ENCODE measurements around the gene PURB. TPM values are rescaled to one million over a fixed set of nuclear protein-coding genes. Genes with fewer than 3 reads are reported as not detected.

Gene PURB
- total and polyA plus RNA-seq, 7 experiments from 2014 or later = 1.7 to 30.5 (median 22.3) TPM

- Histone ChIP-seq H3K9me3 (ENCODE audit: control insufficient read depth in 2 of 3, low read length in 3 of 3) (no peaks in the 10 kb centered on the region), H3K36me3 (ENCODE audit: control insufficient read depth in 2 of 3, insufficient read depth in 3 of 3, low read length in 3 of 3) (no peaks in the 10 kb centered on the region), H3K4me1 (ENCODE audit: control insufficient read depth in 2 of 2, insufficient read depth in 2 of 2, low read length in 2 of 2) (no peaks in the 10 kb centered on the region), H3K27ac (ENCODE audit: low read depth, low read length) (no peak overlapping the region), H3K27me3 (ENCODE audit: control insufficient read depth in 2 of 2, insufficient read depth in 2 of 2, low read length in 2 of 2) (no peaks in the 10 kb centered on the region), H3K4me3 (ENCODE audit: low read length) (no peak overlapping the region)
- Mint-ChIP-seq H3K4me3 (no peak overlapping the region), H3K27ac (peak overlapping the region in 1 of 9 donors; percentile 80), H3K36me3 (no peaks in the 10 kb centered on the region), H3K4me1 (peaks cover 0 to 12% (median 0%) of the 10 kb centered on the region in 7 donors), H3K27me3 (peaks cover 0 to 6% (median 0%) of the 10 kb centered on the region in 5 donors), H3K9me3 (no peaks in the 10 kb centered on the region)
- ChIA-PET POLR2A (interaction anchor here (0.6 to 0.7 kb wide), 2 partner anchors 26 to 241 kb away, joined by 3 read pairs; no protein-coding TSS in a partner anchor), CTCF (no interaction called here)
- DNase-seq (no peak), ATAC-seq (no peak)
- intact Hi-C loops (cut with micrococcal nuclease) = no loop called here
These were observed 24.5 kb upstream of the PURB start for GRCh38 chr7:44909596-44910389.

- Histone ChIP-seq H3K9me3 (ENCODE audit: control insufficient read depth in 2 of 3, low read length in 3 of 3) (no peaks in the 10 kb centered on the region), H3K27ac (ENCODE audit: low read depth, low read length) (no peak overlapping the region), H3K27me3 (ENCODE audit: control insufficient read depth in 2 of 2, insufficient read depth in 2 of 2, low read length in 2 of 2) (no peaks in the 10 kb centered on the region), H3K36me3 (ENCODE audit: control insufficient read depth in 2 of 3, insufficient read depth in 3 of 3, low read length in 3 of 3) (no peaks in the 10 kb centered on the region), H3K4me3 (ENCODE audit: low read length) (no peak overlapping the region), H3K4me1 (ENCODE audit: control insufficient read depth in 2 of 2, insufficient read depth in 2 of 2, low read length in 2 of 2) (no peaks in the 10 kb centered on the region)
- DNase-seq (no peak), ATAC-seq (no peak)
- intact Hi-C loops (cut with micrococcal nuclease) = no loop called here
- Mint-ChIP-seq H3K9me3 (no peaks in the 10 kb centered on the region), H3K4me3 (no peak overlapping the region), H3K36me3 (no peaks in the 10 kb centered on the region), H3K27me3 (peaks cover 0 to 6% (median 0%) of the 10 kb centered on the region in 5 donors), H3K4me1 (peaks cover 0 to 4% (median 0%) of the 10 kb centered on the region in 7 donors), H3K27ac (no peak overlapping the region)
- POLR2A ChIA-PET = interaction anchor here (0.6 kb wide), 1 partner anchor 53 kb away, joined by 3 read pairs; no protein-coding TSS in a partner anchor
- CTCF ChIA-PET = interaction anchor here (0.5 kb wide), 1 partner anchor 51 kb away, joined by 3 read pairs; no protein-coding TSS in a partner anchor
These were observed 21.6 kb upstream of the PURB start for GRCh38 chr7:44906965-44907364.

GRCh38 chr7:44905002-44905635 lies 19.8 kb upstream of the PURB start:
- CTCF ChIA-PET = interaction anchor here (1.0 to 1.1 kb wide), 2 partner anchors 23 to 68 kb away, joined by 3 read pairs; no protein-coding TSS in a partner anchor
- Histone ChIP-seq H3K4me3 (ENCODE audit: low read length) (no peak overlapping the region), H3K4me1 (ENCODE audit: control insufficient read depth in 2 of 2, insufficient read depth in 2 of 2, low read length in 2 of 2) (no peaks in the 10 kb centered on the region), H3K27me3 (ENCODE audit: control insufficient read depth in 2 of 2, insufficient read depth in 2 of 2, low read length in 2 of 2) (no peaks in the 10 kb centered on the region), H3K36me3 (ENCODE audit: control insufficient read depth in 2 of 3, insufficient read depth in 3 of 3, low read length in 3 of 3) (no peaks in the 10 kb centered on the region), H3K27ac (ENCODE audit: low read depth, low read length) (no peak overlapping the region), H3K9me3 (ENCODE audit: control insufficient read depth in 2 of 3, low read length in 3 of 3) (no peaks in the 10 kb centered on the region)
- H3K36me3 Mint-ChIP-seq = no peaks in the 10 kb centered on the region
- H3K4me3 Mint-ChIP-seq = no peak overlapping the region
- intact Hi-C loops (cut with micrococcal nuclease) = no loop called here
- no peak for DNase-seq
- H3K27ac Mint-ChIP-seq = no peak overlapping the region
- H3K9me3 Mint-ChIP-seq = no peaks in the 10 kb centered on the region
- H3K27me3 Mint-ChIP-seq = peaks cover 0 to 6% (median 0%) of the 10 kb centered on the region in 5 donors
- POLR2A ChIA-PET = interaction anchor here (0.6 kb wide), 1 partner anchor 19 kb away, joined by 3 read pairs; no protein-coding TSS in a partner anchor
- H3K4me1 Mint-ChIP-seq = peaks cover 0 to 4% (median 0%) of the 10 kb centered on the region in 7 donors
- ATAC-seq = no peak

- no peak overlapping the region for H3K27ac Mint-ChIP-seq
These were observed 14.1 kb upstream of the PURB start for GRCh38 chr7:44899443-44899842.

GRCh38 chr7:44898039-44898438 lies 12.7 kb upstream of the PURB start:
- ATAC-seq = no peak
- Histone ChIP-seq H3K4me1 (ENCODE audit: control insufficient read depth in 2 of 2, insufficient read depth in 2 of 2, low read length in 2 of 2) (no peaks in the 10 kb centered on the region), H3K27ac (ENCODE audit: low read depth, low read length) (no peak overlapping the region), H3K36me3 (ENCODE audit: control insufficient read depth in 2 of 3, insufficient read depth in 3 of 3, low read length in 3 of 3) (no peaks in the 10 kb centered on the region), H3K4me3 (ENCODE audit: low read length) (no peak overlapping the region), H3K27me3 (ENCODE audit: control insufficient read depth in 2 of 2, insufficient read depth in 2 of 2, low read length in 2 of 2) (no peaks in the 10 kb centered on the region), H3K9me3 (ENCODE audit: control insufficient read depth in 2 of 3, low read length in 3 of 3) (no peaks in the 10 kb centered on the region)
- Mint-ChIP-seq H3K4me1 (peaks cover 0 to 14% (median 8%) of the 10 kb centered on the region in 7 donors), H3K4me3 (no peak overlapping the region), H3K27ac (no peak overlapping the region), H3K36me3 (no peaks in the 10 kb centered on the region), H3K27me3 (no peaks in the 10 kb centered on the region), H3K9me3 (no peaks in the 10 kb centered on the region)
- no peak for DNase-seq
- ChIA-PET CTCF (interaction anchor here (0.6 kb wide), 1 partner anchor 128 kb away, joined by 3 read pairs; no protein-coding TSS in a partner anchor), POLR2A (no interaction called here)
- intact Hi-C loops (cut with micrococcal nuclease) = no loop called here

More at GRCh38 chr7:44899443-44899842, 14.1 kb upstream of the PURB start:
- H3K4me1 ChIP-seq (ENCODE audit: control insufficient read depth in 2 of 2, insufficient read depth in 2 of 2, low read length in 2 of 2) = no peaks in the 10 kb centered on the region
- H3K27ac ChIP-seq (ENCODE audit: low read depth, low read length) = no peak overlapping the region
- H3K4me3 ChIP-seq (ENCODE audit: low read length) = no peak overlapping the region
- ChIA-PET POLR2A (interaction anchor here (0.6 kb wide), 1 partner anchor 307 kb away, joined by 3 read pairs; no protein-coding TSS in a partner anchor), CTCF (interaction anchor here (0.8 kb wide), 1 partner anchor 8 kb away, joined by 3 read pairs; no protein-coding TSS in a partner anchor)
- Mint-ChIP-seq H3K36me3 (no peaks in the 10 kb centered on the region), H3K4me1 (peaks cover 0 to 11% (median 8%) of the 10 kb centered on the region in 7 donors), H3K4me3 (no peak overlapping the region), H3K27me3 (no peaks in the 10 kb centered on the region), H3K9me3 (no peaks in the 10 kb centered on the region)
- ATAC-seq (no peak), DNase-seq (no peak)
- intact Hi-C loops (cut with micrococcal nuclease) = no loop called here
- H3K36me3 ChIP-seq (ENCODE audit: control insufficient read depth in 2 of 3, insufficient read depth in 3 of 3, low read length in 3 of 3) = no peaks in the 10 kb centered on the region
- no peaks in the 10 kb centered on the region for H3K9me3 ChIP-seq (ENCODE audit: control insufficient read depth in 2 of 3, low read length in 3 of 3)
- no peaks in the 10 kb centered on the region for H3K27me3 ChIP-seq (ENCODE audit: control insufficient read depth in 2 of 2, insufficient read depth in 2 of 2, low read length in 2 of 2)

- H3K4me3 ChIP-seq (ENCODE audit: low read length) = no peak overlapping the region
- intact Hi-C loops (cut with micrococcal nuclease) = no loop called here
- peaks cover 0 to under 1% of the 10 kb centered on the region in 2 donors for H3K4me1 ChIP-seq (ENCODE audit: control insufficient read depth in 2 of 2, insufficient read depth in 2 of 2, low read length in 2 of 2)
- no peaks in the 10 kb centered on the region for H3K27me3 Mint-ChIP-seq
- H3K9me3 Mint-ChIP-seq = no peaks in the 10 kb centered on the region
- POLR2A ChIA-PET = no interaction called here
- no peaks in the 10 kb centered on the region for H3K36me3 ChIP-seq (ENCODE audit: control insufficient read depth in 2 of 3, insufficient read depth in 3 of 3, low read length in 3 of 3)
- CTCF ChIA-PET = no interaction called here
- peaks cover 4 to 19% (median 12%) of the 10 kb centered on the region in 7 donors for H3K4me1 Mint-ChIP-seq
- H3K27ac Mint-ChIP-seq = peak overlapping the region in 1 of 9 donors; percentile 68
- no peak overlapping the region for H3K27ac ChIP-seq (ENCODE audit: low read depth, low read length)
- ATAC-seq (peak; percentile 37), DNase-seq (no peak)
- no peaks in the 10 kb centered on the region for H3K36me3 Mint-ChIP-seq
- H3K27me3 ChIP-seq (ENCODE audit: control insufficient read depth in 2 of 2, insufficient read depth in 2 of 2, low read length in 2 of 2) = no peaks in the 10 kb centered on the region
- H3K9me3 ChIP-seq (ENCODE audit: control insufficient read depth in 2 of 3, low read length in 3 of 3) = no peaks in the 10 kb centered on the region
- H3K4me3 Mint-ChIP-seq = peak overlapping the region in 1 of 10 donors; percentile 23
These were observed 12.0 kb upstream of the PURB start for GRCh38 chr7:44897309-44897708.
